BJ (cell line): ENCODE results near the gene GPRC5A. TPM values are rescaled to one million over a fixed set of nuclear protein-coding genes. Genes with fewer than 3 reads are reported as not detected.

Experiments
- CTCF ChIA-PET: fragments of 350-600 bp; formaldehyde crosslinking; extraction: SDS; loops from one replicate; lab custom pipeline; 2021; ENCODE audit warnings: antibody characterized with exemption, inconsistent platforms; lab: Yijun Ruan, JAX
- POLR2A ChIA-PET: fragments of 300-600 bp; sonication (Branson Sonifier 250); formaldehyde crosslinking; extraction: SDS; loops from one replicate; lab custom pipeline; 2021; ENCODE audit warnings: antibody characterized with exemption; lab: Charles Lee
- DNase-seq: peaks from one replicate; pipeline ENCODE4 v3.0.0-alpha.2; 2011; ENCODE audit warnings: low read depth
- H3K27me3 ChIP-seq: 2 replicates; pipeline ENCODE4 v1.6.0; 2011; ENCODE audit warnings: low read length; ENCODE audit not compliant: control insufficient read depth, insufficient read depth
- H3K36me3 ChIP-seq: 2 replicates; pipeline ENCODE4 v1.5.1; 2011; ENCODE audit warnings: low read length; ENCODE audit not compliant: control insufficient read depth, insufficient read depth
- H3K4me3 ChIP-seq: 2 replicates; pipeline ENCODE4 v1.5.1; 2011; ENCODE audit warnings: low read depth, mild to moderate bottlenecking, control low read depth, low read length
- CTCF ChIP-seq: IDR thresholded peaks from 2 replicates; pipeline ENCODE4 v1.5.1; 2011; ENCODE audit warnings: low read depth, mild to moderate bottlenecking, control low read depth, inconsistent platforms, low read length, moderate library complexity; ENCODE audit not compliant: insufficient read depth
- polyA plus RNA-seq: library from polyadenylated mRNA; depleted of rRNA; stranded (reverse); fragments of >200 nt; gene quantifications from 2 replicates; pipeline ENCODE4 v1.2.3, GENCODE V29; 2011

GPRC5A gene
- polyA plus RNA-seq, 1 experiment: 241 TPM

- CTCF ChIA-PET: interaction anchor here (1.0 to 2.2 kb wide), 3 partner anchors 23 to 157 kb away, joined by 3 to 8 read pairs (median 4); no protein-coding TSS in a partner anchor
- Histone ChIP-seq H3K36me3 (no peaks in the 10 kb centered on the region), H3K4me3 (no peak overlapping the region), H3K27me3 (no peaks in the 10 kb centered on the region)
- peak; percentile 33 for DNase-seq
- POLR2A ChIA-PET: interaction anchor here (0.6 kb wide), 1 partner anchor 79 kb away, joined by 3 read pairs; no protein-coding TSS in a partner anchor
- TF ChIP-seq CTCF: no peak
These were observed 55.5 kb downstream of the GPRC5A start for GRCh38 chr12:12946686-12947355.

GRCh38 chr12:12947902-12948301 is 56.5 kb downstream of the GPRC5A start:
- TF ChIP-seq CTCF: no peak
- CTCF ChIA-PET: interaction anchor here (1.6 to 2.2 kb wide), 2 partner anchors 28 to 158 kb away, joined by 4 to 8 read pairs; no protein-coding TSS in a partner anchor
- no peak overlapping the region for H3K4me3 ChIP-seq
- POLR2A ChIA-PET: no interaction called here
- H3K27me3 ChIP-seq: no peaks in the 10 kb centered on the region
- DNase-seq: no peak
- H3K36me3 ChIP-seq: no peaks in the 10 kb centered on the region

GRCh38 chr12:12951504-12951903 is 60.1 kb downstream of the GPRC5A start:
- no peak for TF ChIP-seq CTCF
- Histone ChIP-seq H3K4me3 (no peak overlapping the region), H3K27me3 (no peaks in the 10 kb centered on the region), H3K36me3 (no peaks in the 10 kb centered on the region)
- ChIA-PET CTCF (interaction anchor here (0.8 to 1.2 kb wide), 2 partner anchors 25 to 32 kb away, joined by 3 to 7 read pairs; no protein-coding TSS in a partner anchor), POLR2A (no interaction called here)
- no peak for DNase-seq

GRCh38 chr12:12952036-12952435 is 60.7 kb downstream of the GPRC5A start, which contains the start of gene GPRC5D:
Gene GPRC5D (minus strand): TSS chr12:12952170. CDS start chr12:12950384, 1,786 bp downstream.
- ChIA-PET CTCF (interaction anchor here (0.8 to 1.2 kb wide), 2 partner anchors 24 to 32 kb away, joined by 3 to 7 read pairs; no protein-coding TSS in a partner anchor), POLR2A (no interaction called here)
- Histone ChIP-seq H3K36me3 (no peaks in the 10 kb centered on the region), H3K27me3 (no peaks in the 10 kb centered on the region), H3K4me3 (no peak within 1 kb of the TSS)
- TF ChIP-seq CTCF: no peak
- no peak for DNase-seq

GRCh38 chr12:12954356-12954755 is 63.0 kb downstream of the GPRC5A start:
- TF ChIP-seq CTCF: no peak
- no peak for DNase-seq
- ChIA-PET CTCF (interaction anchor here (0.8 to 1.3 kb wide), 3 partner anchors 10 to 38 kb away, joined by 3 to 4 read pairs (median 3); no protein-coding TSS in a partner anchor), POLR2A (no interaction called here)
- Histone ChIP-seq H3K27me3 (no peaks in the 10 kb centered on the region), H3K36me3 (no peaks in the 10 kb centered on the region), H3K4me3 (no peak overlapping the region)
